ENCODE measurements around the gene ARID5B. TPM values are rescaled to one million over a fixed set of nuclear protein-coding genes. Genes with fewer than 3 reads are reported as not detected.

Gene ARID5B
- polyA plus RNA-seq, 1 donor from 2014 or later = 2.1 TPM

DNA sequence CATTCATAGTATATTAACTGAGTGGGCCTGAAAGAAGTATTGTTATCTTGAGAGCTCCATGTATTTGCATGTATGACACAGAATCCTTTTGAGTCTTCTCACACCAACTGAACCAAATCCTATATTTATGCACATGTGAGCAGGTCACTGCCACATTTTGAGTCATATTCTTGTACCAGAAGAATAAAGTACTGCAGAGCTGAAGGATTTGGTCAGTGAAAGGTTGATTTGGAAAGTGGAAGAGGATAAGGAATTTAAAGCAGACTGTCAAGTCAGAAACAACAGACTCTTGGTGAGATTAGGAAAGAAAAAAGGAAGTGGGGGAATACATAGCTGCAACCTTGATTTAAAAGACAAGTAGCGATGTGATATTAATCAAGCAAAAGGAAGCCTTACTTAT, 121.8 kb downstream of the ARID5B start:
- Histone ChIP-seq H3K27ac (ENCODE audit: low read length) (no peak overlapping the region), H3K4me2 (ENCODE audit: low read length) (no peak overlapping the region)

GRCh38 chr10:62024026-62024701, 122.7 kb downstream of the ARID5B start:
- Histone ChIP-seq H3K9me3 (ENCODE audit: low read length) (peaks cover 3% of the 10 kb centered on the region), H3K4me3 (ENCODE audit: low read length) (no peak overlapping the region), H3K27ac (ENCODE audit: low read length) (no peak overlapping the region), H2AFZ (ENCODE audit: low read depth, low read length) (no peak overlapping the region), H3K9ac (ENCODE audit: low read length) (no peak overlapping the region), H3K9me2 (ENCODE audit: insufficient read depth, low read length) (no peaks in the 10 kb centered on the region), H3K4me2 (ENCODE audit: low read length) (no peak overlapping the region), H3F3A (ENCODE audit: insufficient read depth, low read length, poor library complexity, severe bottlenecking) (no peaks in the 10 kb centered on the region), H3K36me3 (ENCODE audit: insufficient read depth, low read length) (no peaks in the 10 kb centered on the region), H4K20me1 (ENCODE audit: insufficient read depth) (no peaks in the 10 kb centered on the region), H3K79me2 (replicated peaks; ENCODE audit: insufficient read depth, low read length) (no peaks in the 10 kb centered on the region), H3K27me3 (ENCODE audit: insufficient read depth, low read depth, low read length) (no peaks in the 10 kb centered on the region)
- TF ChIP-seq, protein P1, sequence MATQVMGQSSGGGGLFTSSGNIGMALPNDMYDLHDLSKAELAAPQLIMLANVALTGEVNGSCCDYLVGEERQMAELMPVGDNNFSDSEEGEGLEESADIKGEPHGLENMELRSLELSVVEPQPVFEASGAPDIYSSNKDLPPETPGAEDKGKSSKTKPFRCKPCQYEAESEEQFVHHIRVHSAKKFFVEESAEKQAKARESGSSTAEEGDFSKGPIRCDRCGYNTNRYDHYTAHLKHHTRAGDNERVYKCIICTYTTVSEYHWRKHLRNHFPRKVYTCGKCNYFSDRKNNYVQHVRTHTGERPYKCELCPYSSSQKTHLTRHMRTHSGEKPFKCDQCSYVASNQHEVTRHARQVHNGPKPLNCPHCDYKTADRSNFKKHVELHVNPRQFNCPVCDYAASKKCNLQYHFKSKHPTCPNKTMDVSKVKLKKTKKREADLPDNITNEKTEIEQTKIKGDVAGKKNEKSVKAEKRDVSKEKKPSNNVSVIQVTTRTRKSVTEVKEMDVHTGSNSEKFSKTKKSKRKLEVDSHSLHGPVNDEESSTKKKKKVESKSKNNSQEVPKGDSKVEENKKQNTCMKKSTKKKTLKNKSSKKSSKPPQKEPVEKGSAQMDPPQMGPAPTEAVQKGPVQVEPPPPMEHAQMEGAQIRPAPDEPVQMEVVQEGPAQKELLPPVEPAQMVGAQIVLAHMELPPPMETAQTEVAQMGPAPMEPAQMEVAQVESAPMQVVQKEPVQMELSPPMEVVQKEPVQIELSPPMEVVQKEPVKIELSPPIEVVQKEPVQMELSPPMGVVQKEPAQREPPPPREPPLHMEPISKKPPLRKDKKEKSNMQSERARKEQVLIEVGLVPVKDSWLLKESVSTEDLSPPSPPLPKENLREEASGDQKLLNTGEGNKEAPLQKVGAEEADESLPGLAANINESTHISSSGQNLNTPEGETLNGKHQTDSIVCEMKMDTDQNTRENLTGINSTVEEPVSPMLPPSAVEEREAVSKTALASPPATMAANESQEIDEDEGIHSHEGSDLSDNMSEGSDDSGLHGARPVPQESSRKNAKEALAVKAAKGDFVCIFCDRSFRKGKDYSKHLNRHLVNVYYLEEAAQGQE (IDR thresholded peaks at IDR 0.05; ENCODE audit: borderline replicate concordance) = no peak
- TF ChIP-seq RAD21 (conservative IDR thresholded peaks at IDR 0.05) (no peak), POLR2AphosphoS5 (IDR thresholded peaks at IDR 0.05) (no peak), EP300 (conservative IDR thresholded peaks at IDR 0.05; ENCODE audit: poor library complexity, severe bottlenecking) (no peak), EZH2 (IDR thresholded peaks at IDR 0.05; ENCODE audit: borderline replicate concordance, insufficient read depth, low read length, poor library complexity, severe bottlenecking) (no peak), SMC3 (conservative IDR thresholded peaks at IDR 0.05; ENCODE audit: poor library complexity) (no peak), MXI1 (conservative IDR thresholded peaks at IDR 0.05; ENCODE audit: poor library complexity, severe bottlenecking) (no peak), TAF1 (IDR thresholded peaks at IDR 0.05; ENCODE audit: low read depth) (no peak)
- TF ChIP-seq, protein P2, sequence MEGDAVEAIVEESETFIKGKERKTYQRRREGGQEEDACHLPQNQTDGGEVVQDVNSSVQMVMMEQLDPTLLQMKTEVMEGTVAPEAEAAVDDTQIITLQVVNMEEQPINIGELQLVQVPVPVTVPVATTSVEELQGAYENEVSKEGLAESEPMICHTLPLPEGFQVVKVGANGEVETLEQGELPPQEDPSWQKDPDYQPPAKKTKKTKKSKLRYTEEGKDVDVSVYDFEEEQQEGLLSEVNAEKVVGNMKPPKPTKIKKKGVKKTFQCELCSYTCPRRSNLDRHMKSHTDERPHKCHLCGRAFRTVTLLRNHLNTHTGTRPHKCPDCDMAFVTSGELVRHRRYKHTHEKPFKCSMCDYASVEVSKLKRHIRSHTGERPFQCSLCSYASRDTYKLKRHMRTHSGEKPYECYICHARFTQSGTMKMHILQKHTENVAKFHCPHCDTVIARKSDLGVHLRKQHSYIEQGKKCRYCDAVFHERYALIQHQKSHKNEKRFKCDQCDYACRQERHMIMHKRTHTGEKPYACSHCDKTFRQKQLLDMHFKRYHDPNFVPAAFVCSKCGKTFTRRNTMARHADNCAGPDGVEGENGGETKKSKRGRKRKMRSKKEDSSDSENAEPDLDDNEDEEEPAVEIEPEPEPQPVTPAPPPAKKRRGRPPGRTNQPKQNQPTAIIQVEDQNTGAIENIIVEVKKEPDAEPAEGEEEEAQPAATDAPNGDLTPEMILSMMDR (IDR thresholded peaks at IDR 0.05; ENCODE audit: poor library complexity, severe bottlenecking) = no peak

More for the DNA sequence above, 121.8 kb downstream of the ARID5B start:
- Histone ChIP-seq H2AFZ (ENCODE audit: low read depth, low read length) (no peak overlapping the region), H3K36me3 (ENCODE audit: insufficient read depth, low read length) (no peaks in the 10 kb centered on the region), H3F3A (ENCODE audit: insufficient read depth, low read length, poor library complexity, severe bottlenecking) (no peaks in the 10 kb centered on the region), H3K9ac (ENCODE audit: low read length) (no peak overlapping the region), H3K9me3 (ENCODE audit: low read length) (peaks cover 3% of the 10 kb centered on the region), H4K20me1 (ENCODE audit: insufficient read depth) (no peaks in the 10 kb centered on the region), H3K79me2 (replicated peaks; ENCODE audit: insufficient read depth, low read length) (no peaks in the 10 kb centered on the region), H3K27me3 (ENCODE audit: insufficient read depth, low read depth, low read length) (no peaks in the 10 kb centered on the region), H3K4me3 (ENCODE audit: low read length) (no peak overlapping the region), H3K9me2 (ENCODE audit: insufficient read depth, low read length) (no peaks in the 10 kb centered on the region)
- TF ChIP-seq, protein P1 (IDR thresholded peaks at IDR 0.05; ENCODE audit: borderline replicate concordance) = no peak
- TF ChIP-seq, protein P2 (IDR thresholded peaks at IDR 0.05; ENCODE audit: poor library complexity, severe bottlenecking) = no peak
- no peak for TF ChIP-seq SMC3 (conservative IDR thresholded peaks at IDR 0.05; ENCODE audit: poor library complexity)
- TF ChIP-seq EZH2 (IDR thresholded peaks at IDR 0.05; ENCODE audit: borderline replicate concordance, insufficient read depth, low read length, poor library complexity, severe bottlenecking) = no peak
- TF ChIP-seq MXI1 (conservative IDR thresholded peaks at IDR 0.05; ENCODE audit: poor library complexity, severe bottlenecking) = no peak
- TF ChIP-seq POLR2AphosphoS5 (IDR thresholded peaks at IDR 0.05) = no peak
- no peak for TF ChIP-seq EP300 (conservative IDR thresholded peaks at IDR 0.05; ENCODE audit: poor library complexity, severe bottlenecking)

Measured in neural cell (in vitro differentiated cells).